C4-2B (cell line): ENCODE results near the gene CYTH3.

Experiments used
- H3K27ac ChIP-seq: fragments of 450-650 bp; 2 replicates; pipeline ENCODE4 v1.5.1; 2017
- ZFX ChIP-seq: fragments of 450-650 bp; IDR thresholded peaks from 2 replicates; pipeline ENCODE4 v1.6.1; 2017
- TF ChIP-seq, protein P1 (sequence below): fragments of 450-650 bp; conservative IDR thresholded peaks from 2 replicates; pipeline ENCODE4 v1.5.1; 2017; ENCODE audit warnings: mild to moderate bottlenecking

Gene CYTH3

GRCh38 chr7:6254866-6255265 lies 17.6 kb downstream of the CYTH3 start:
- no peak overlapping the region for H3K27ac ChIP-seq
- TF ChIP-seq ZFX = no peak
- TF ChIP-seq, protein P1, sequence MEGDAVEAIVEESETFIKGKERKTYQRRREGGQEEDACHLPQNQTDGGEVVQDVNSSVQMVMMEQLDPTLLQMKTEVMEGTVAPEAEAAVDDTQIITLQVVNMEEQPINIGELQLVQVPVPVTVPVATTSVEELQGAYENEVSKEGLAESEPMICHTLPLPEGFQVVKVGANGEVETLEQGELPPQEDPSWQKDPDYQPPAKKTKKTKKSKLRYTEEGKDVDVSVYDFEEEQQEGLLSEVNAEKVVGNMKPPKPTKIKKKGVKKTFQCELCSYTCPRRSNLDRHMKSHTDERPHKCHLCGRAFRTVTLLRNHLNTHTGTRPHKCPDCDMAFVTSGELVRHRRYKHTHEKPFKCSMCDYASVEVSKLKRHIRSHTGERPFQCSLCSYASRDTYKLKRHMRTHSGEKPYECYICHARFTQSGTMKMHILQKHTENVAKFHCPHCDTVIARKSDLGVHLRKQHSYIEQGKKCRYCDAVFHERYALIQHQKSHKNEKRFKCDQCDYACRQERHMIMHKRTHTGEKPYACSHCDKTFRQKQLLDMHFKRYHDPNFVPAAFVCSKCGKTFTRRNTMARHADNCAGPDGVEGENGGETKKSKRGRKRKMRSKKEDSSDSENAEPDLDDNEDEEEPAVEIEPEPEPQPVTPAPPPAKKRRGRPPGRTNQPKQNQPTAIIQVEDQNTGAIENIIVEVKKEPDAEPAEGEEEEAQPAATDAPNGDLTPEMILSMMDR = no peak

DNA sequence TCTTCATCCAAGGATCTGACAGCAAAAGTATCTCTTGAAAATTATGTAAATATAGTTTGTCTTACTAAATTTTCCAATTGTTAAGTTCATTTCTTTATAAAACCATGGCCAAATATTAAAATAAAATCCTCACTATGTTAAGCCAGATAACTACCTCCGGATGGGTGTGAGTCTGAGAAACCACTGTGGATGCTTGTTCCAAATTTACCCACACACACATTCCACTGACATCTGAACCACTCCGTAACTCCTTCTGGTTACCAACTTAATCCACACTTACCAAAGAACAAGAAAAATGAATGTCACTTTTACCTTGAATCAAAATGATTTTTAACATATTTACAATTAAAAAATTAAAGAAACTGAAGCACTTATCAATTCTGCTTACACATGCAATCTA lies 19.7 kb downstream of the CYTH3 start:
- no peak for TF ChIP-seq ZFX
- TF ChIP-seq, protein P1 = no peak
- no peak overlapping the region for H3K27ac ChIP-seq

DNA sequence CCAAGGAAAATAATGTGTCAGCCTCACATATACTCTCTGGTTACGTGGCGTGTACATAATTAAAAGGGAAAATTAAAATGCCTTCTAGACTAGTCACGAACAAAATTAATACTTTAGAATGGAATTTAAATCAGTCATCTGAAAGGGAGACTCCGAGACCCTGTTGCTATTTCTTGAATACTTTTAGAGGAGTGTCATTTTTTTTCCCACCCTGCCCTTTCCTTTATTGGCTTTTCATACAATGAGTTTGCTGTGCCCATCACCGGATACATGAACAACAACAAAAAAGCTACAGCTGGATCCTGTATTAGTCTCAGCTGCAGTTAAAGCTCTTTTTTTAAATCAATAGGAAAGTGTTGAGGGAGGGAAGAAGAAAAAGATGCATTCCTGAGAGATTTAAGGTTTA lies 20.1 kb downstream of the CYTH3 start:
- TF ChIP-seq, protein P1 = no peak
- TF ChIP-seq ZFX = no peak
- no peak overlapping the region for H3K27ac ChIP-seq

DNA sequence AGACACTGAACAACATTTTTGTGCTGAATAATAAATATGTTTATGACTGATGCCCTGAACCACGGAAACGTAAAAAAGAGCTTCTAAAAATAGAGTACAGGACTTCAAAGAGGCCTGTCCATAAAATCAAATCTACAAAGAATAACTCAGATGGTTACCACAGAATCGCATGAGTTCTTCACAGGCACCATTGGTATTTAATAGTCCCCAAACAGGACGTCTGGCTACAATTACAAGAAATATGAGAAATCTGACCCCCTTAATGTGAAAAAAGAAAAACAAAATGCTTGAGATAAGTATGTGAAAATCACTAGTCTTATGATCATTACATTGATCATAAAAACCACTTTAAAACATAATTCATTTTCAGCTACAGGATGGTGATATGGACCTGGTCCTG lies 20.8 kb downstream of the CYTH3 start:
- no peak overlapping the region for H3K27ac ChIP-seq
- TF ChIP-seq, protein P1 = no peak
- no peak for TF ChIP-seq ZFX

GRCh38 chr7:6250364-6250833 lies 22.0 kb downstream of the CYTH3 start:
- no peak overlapping the region for H3K27ac ChIP-seq
- no peak for TF ChIP-seq ZFX
- TF ChIP-seq, protein P1 = no peak

GRCh38 chr7:6249043-6249442 lies 23.4 kb downstream of the CYTH3 start:
- TF ChIP-seq, protein P1 = no peak
- H3K27ac ChIP-seq = no peak overlapping the region

DNA sequence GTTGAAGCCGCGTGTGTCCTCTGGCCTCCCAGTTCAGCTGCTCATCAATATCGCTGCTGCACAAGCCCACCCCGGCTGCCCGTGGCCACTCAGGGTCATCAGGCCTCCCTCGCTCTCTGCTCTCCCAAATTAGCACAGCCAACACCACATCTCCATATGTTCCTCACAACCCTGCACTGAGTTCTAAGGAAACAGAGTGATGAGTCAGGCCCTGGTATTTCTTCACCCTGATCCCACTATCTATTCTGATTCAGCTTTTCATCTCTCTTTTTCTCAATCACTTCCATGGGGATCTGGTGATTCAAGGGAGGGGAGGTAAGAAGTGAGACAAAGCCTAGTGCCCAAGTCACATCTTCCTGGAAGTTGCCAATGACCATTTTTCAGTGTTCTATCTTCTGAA lies 23.8 kb downstream of the CYTH3 start:
- no peak overlapping the region for H3K27ac ChIP-seq
- TF ChIP-seq, protein P1 = no peak
- TF ChIP-seq ZFX = no peak
